ENCODE data around the gene TCL1A.

DNA sequence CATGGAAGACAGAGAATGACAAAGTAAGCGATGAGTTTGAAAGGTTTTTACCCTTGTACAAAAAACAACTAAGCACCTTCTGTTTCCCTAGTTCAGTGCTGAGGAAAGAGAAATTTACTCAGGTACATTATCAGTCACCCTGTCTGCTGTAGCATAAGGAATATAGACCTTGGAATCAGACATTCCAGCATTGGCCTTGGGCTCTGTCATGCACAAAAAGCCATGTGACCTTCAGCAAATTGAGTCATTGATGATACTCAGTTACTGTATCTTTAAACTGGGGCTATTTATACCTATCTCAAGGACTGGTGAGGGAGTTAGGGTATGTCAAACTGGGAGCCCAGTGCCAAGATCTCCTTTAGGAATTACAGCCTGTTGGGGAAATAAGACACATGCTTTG is 19.3 kb upstream of the TCL1A start:
- TF ChIP-seq, protein P1, sequence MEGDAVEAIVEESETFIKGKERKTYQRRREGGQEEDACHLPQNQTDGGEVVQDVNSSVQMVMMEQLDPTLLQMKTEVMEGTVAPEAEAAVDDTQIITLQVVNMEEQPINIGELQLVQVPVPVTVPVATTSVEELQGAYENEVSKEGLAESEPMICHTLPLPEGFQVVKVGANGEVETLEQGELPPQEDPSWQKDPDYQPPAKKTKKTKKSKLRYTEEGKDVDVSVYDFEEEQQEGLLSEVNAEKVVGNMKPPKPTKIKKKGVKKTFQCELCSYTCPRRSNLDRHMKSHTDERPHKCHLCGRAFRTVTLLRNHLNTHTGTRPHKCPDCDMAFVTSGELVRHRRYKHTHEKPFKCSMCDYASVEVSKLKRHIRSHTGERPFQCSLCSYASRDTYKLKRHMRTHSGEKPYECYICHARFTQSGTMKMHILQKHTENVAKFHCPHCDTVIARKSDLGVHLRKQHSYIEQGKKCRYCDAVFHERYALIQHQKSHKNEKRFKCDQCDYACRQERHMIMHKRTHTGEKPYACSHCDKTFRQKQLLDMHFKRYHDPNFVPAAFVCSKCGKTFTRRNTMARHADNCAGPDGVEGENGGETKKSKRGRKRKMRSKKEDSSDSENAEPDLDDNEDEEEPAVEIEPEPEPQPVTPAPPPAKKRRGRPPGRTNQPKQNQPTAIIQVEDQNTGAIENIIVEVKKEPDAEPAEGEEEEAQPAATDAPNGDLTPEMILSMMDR (IDR thresholded peaks at IDR 0.05): no peak
- no peak for TF ChIP-seq POLR2A (IDR thresholded peaks at IDR 0.05)

All from Peyer's patch (tissue), 4 donors.